Activated CD8-positive, alpha-beta memory T cell treated with anti-CD3 and anti-CD28 coated beads for 1 hour (primary cell): ENCODE results near the gene LDB2.
"Not testable (repeated sequence)": the region's sequence is repeated elsewhere in the genome, so short reads cannot be mapped to it uniquely, and the experiment has no call there.

Experiments used
- DNase-seq, 2 donors: peaks; one replicate each; pipeline ENCODE4 v3.0.0-alpha.2; 2020; ENCODE audit warnings: low read depth in 1 of 2; ENCODE audit errors: extremely low read depth in 1 of 2

LDB2 gene

DNA sequence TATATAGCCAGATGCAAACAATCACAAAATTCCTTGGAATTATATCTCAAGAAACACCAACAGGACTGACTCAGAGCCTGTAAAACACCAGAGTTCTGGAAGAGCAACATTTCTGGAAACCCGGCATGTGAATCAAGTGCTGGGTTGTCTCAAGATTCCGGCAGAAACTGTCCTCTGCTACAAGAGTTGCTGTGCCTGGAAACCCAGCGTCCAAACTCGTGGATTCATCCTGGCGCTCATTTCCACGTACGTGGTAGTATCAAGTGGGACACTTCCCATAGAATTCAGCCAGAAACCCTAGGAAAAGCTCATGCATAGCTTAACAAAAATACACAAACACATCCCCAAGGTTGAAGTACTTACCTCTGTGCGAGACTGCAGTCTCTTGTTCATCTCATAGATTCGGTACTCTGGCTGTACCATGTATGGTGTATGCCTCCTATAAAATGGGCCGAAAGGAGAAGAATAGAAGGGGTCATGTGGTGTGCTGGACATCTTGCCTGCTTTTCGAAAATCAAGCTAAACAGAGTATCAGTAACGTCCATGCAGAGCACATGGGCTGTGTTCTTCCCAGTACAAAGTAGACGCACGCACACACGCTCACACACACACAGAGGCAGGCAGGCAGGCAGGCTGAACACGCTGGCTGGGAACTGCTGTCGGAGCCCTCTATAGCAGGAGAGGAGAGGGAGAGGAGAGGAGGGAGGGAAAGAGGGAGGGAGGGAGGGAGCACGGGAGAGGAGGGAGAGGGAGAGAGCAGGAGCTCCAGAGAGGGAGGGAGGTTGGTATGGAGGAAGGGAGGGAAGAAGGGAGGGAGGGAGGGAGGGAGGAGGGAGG lies at the start of gene LDB2:
TSS of gene LDB2 (minus strand) at position 655 of the 837 bp plus-strand sequence.
- DNase-seq: no peak

DNA sequence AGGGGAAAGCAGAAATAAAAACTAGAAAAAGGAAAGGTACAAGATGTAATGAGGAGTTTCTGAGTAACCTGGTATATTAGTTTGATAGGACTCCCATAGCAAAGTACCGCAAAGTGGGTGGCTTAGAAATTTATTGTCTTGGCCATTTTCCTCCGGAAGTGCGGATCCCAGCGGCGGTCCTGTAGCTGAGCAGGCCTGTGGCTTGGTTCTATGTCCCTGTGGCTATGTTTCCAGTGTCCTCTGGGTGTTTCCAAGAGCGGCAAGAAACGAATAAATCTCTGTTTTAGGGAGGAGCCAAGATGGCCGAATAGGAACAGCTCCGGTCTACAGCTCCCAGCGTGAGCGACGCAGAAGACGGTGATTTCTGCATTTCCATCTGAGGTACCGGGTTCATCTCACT lies 44.0 kb upstream of the LDB2 start:
- no peak for DNase-seq

GRCh38 chr4:16939178-16939577 lies 40.7 kb upstream of the LDB2 start:
- DNase-seq: no peak

DNA sequence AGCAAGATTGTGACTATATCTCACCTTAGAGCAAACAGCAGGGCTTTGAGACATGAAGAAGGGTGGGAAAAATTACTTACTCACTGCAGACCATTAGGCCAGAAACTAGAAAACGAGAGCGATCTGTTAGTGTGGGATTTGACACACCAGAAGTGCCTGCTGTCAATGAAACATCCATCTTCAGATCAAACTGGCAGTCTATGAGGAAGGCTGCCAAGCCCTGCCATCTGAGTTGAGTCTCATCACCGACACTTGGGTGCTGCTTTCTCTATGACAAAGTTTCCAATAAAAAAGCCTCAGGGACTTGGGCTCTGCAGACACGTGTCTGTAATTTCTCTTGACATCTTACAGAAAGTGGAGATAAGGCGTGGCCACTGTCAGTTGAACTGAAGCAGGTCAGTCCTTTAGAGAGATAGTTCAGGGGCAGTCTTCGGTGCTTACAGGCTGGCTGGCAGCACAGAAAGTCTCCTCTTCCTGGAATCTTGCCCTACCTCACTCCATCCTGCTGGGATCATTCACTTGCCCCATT lies 40.1 kb upstream of the LDB2 start:
- DNase-seq: no peak

GRCh38 chr4:16931339-16932305 lies 33.2 kb upstream of the LDB2 start:
- DNase-seq: no peak

DNA sequence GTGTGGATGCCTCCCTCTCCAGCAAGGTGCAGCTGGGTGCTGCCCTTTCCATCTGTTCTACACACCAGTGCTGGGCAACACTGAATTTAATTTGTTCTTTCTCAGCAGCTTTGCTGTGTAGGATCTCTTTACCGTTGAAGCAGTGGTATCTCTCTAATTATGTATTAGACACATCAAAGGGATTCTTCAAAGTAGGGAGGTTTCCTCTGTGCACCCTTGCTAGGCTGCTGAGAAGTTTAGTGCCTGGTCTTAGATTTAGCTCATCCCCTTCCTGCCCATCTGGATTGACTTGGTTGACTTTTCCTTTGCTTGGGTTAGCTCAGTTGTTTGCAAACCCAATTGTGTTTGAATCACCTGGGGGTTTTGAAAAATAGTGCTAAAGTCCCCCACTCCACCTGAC lies 27.8 kb upstream of the LDB2 start:
- DNase-seq: no peak

DNA sequence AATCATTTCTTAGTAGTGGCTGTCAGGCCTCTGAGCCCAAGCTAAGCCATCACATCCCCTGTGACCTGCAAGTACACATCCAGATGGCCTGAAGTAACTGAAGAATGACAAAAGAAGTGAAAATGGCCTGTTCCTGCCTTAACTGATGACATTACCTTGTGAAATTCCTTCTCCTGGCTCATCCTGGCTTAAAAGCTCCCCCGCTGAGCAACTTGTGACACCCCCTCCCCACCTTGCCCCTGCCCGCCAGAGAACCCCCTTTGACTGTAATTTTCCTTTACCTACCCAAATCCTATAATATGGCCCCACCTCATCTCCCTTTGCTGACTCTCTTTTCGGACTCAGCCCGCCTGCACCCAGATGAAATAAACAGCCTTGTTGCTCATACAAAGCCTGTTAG lies 20.3 kb upstream of the LDB2 start:
- not testable (repeated sequence) for DNase-seq

DNA sequence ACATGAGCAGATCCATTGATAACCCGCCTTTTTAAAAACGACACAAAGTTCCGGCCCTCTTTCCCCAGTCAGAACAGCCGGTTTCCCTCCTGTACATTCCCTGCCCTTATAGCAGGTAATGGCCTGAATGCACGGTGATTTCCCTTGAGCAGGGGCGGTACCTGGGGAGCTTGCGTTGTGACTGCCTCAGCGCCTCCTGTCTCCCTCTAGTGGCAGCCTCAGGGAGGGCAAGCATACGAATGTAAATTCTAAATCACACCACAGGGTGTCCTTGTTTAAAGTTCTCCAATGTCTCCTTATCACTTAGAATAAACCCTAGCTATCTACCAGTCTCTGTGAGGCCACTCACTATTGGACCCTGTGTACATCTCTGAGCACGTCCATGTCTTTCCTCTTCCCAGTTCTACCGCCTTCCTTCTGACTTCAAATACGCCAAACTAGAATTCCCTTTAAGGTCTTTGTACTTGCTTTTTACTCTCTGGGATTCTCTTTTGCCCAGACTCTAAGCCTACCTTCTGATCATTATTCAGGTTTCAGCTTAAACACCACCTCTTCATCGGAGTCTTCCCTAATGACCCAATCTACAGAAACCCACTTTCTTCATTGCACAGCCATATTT lies 18.4 kb upstream of the LDB2 start:
- peak; percentile 8 to 48 for DNase-seq

DNA sequence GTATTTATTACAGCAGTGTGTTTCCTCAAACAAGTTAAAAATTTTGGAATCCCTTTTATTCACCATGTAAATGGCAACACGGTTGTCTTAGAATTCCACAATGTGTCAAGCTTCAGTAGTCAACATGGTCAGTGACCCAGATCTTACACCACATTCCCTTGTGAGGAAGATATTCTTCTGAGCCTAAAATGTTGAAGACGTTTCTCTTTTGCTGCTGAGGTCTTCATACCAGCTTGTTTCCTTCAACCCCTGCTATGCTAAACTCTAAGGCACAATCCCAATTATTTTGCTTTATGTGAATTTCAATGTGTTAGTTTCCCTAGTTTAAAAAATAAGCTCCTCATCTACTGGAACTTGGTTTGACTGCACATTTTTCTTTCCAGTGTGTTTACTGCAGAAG lies 17.6 kb upstream of the LDB2 start:
- no peak for DNase-seq

DNA sequence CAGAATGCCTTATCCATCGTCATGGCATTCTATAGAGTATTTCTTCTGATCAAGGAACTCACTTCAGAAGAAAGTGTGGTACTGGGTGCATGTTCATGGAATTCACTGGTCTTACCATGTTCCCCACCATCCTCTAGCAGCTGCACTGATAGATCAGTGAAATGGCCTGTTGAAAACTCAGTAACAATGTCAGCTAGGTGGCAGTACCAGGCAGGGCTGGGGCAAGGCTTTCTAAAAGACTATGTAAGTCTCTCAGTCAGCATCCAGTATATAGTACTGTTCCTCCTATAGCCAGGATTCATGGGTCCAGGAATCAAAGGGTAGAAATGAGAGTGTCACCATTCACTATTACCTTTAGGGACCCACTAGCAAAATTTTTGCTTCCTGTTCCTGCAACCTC lies 15.8 kb upstream of the LDB2 start:
- DNase-seq: no peak

DNA sequence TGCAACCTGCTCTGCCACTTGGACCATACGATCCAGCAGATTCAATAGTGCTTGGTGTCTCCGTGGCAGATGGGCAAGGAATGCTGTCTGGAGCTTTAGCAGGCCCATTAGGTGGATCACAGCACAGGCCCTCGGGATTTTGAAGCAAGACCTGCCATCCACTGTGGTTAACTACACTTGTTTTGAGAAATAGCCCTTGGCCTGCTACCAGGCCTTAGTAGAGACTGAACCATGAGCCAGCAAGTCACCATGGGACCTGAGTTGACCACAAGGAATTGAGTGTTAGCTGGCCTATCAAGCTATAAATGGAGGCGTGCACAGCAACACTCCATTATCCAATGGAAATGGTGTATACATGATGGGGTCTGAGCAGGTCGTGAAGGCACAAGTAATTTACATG lies 14.5 kb upstream of the LDB2 start:
- no peak for DNase-seq

- DNase-seq: no peak
Measured at GRCh38 chr4:16909281-16909680, 10.8 kb upstream of the LDB2 start.

DNA sequence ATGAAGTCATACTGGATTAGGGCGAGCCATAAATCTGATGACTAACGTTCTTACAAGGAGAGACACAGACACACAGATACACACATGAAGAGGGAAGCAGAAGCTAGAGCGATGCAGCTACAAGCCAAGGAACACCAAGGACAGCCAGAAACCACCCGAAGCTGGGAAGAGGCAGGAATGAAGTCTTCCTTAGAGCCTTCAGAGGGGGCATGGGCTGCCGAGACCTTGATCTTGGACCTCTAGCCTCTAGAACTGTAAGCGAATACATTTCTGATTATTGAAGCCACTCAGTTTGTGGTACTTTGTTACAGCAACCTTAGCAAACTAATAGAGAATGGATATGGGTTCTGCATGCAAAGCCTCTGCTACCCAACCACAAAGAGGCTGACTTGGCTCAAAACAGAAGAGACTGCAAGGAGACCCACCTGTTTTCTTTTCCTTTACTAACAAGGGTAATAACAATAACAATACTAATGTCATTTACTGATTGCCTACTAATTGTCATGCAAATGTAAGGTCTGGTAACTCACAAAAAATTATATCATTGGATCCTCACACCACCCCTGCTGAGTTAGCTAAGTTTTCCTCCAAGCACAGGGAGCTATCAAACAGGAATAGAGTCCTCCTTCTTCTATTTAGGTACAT lies 10.1 kb upstream of the LDB2 start:
- DNase-seq: no peak

GRCh38 chr4:16900325-16900724 lies 1.9 kb upstream of the LDB2 start:
- DNase-seq: no peak

DNA sequence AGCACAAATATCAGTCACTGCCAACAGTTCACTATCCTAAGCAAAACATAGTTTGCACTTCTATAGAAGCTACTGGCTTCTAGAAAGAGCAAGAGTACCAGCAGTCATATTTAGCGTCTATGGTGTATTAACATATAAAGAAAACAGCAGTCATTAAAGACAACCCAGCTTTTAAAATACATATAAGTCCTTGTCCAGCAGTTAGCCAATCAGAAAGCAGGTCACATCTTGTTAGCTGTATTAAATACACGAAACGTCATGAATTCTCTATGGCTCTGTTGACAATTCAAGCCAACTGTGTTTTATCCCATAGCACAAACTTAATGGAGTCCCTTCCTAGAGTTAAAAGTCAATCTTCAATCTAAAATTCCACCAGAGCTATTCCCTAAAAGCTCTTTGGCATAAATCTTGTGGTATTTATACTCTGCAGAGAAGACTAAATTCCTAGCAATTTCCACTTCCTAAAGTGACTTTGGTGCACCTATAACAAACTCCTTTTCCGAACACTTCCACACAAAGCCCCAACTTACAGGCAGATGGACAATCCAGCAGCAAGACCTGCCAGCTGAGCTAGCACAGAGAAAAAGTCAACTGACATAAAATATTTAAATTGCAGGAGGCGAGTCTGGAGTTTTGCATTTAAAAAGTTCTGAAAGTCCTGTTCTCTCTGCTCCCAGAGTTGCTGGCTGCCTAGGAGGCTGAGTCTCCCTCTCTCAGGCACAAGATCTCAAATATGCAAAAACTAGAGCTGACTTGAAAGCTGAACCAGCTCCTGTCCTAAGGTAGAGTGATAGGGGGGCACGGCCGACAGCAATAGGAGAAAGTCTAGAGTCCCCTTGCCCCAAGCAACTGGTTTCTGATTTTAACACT lies 1.3 kb downstream of the LDB2 start:
- no peak for DNase-seq

DNA sequence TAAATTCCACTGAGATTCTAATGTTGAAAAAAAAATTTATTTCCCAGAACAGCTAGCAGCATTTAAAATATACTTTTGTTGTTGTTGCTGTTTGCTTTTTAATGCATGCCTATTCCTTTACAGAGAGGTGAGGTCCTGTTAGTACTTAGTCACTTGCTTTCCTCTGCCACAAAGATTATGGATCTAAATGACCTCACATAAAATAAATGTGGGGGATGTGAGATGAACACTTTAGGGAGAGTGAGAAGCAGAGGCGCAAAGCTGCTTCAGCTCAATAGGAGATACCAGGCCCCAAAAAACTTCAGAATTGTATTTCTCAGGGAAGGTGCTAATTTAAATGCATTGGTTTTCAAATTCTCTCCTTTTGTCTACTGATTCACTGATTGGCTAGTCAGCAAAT lies 4.0 kb downstream of the LDB2 start:
- no peak for DNase-seq

GRCh38 chr4:16893141-16893651 lies 5.2 kb downstream of the LDB2 start:
- no peak for DNase-seq

DNA sequence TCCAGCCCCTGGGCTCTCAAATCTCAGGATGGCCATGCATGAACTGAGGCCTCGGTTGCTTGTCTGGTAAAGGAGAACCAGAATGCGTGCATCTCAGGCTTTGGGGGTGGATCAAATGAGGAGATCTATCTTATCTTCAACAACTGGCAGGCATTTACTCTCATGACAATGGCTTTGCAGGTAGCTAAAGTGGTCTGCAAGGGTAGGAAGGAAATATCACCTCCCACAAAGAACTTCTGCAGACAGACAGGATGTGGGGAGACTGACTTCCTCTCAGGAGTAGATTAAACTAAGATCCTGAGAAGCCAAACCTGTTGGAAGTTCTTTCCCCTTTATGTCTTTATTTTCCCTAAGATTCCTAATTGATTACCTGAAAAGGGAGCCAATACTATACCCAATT lies 7.8 kb downstream of the LDB2 start:
- DNase-seq: no peak

DNA sequence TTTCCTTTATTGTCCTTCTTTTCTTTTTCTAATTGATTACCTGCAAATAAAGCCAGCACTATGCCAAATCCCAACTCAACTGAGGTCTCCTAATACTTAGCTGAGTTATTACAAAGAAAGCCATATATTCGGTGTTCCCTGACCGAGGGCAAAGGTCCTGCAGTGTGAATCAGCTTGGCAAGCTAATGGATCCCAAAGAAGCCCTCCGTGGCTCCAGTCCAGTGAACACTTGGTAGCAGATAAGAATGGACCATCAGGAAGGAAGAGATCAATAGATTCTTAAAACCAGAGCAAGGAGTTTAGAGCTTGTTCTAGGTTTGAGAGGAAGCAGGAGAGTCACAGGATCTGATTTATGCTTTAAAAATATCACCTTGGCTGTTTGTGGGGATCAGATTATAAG lies 8.5 kb downstream of the LDB2 start:
- no peak for DNase-seq

- DNase-seq: no peak
Measured at GRCh38 chr4:16887887-16888286, 10.6 kb downstream of the LDB2 start.
